Osteoblast (primary cell): ENCODE results near the gene SQSTM1. TPM values are rescaled to one million over a fixed set of nuclear protein-coding genes. Genes with fewer than 3 reads are reported as not detected.
A peak's percentile ranks its signal among the peaks of the same experiment; 100 is the strongest.
"Not testable (repeated sequence)": the region's sequence is repeated elsewhere in the genome, so short reads cannot be mapped to it uniquely, and the experiment has no call there.

Experiments
- DNase-seq: peaks from one replicate; pipeline ENCODE4 v3.0.0; 2011; ENCODE audit warnings: low spot score, mixed read lengths; ENCODE audit not compliant: insufficient read length; ENCODE audit errors: missing footprints
- H2AFZ ChIP-seq: 2 replicates; pipeline ENCODE4 v1.6.0; 2011; ENCODE audit warnings: mild to moderate bottlenecking, low read length
- H3K27ac ChIP-seq: 2 replicates; pipeline ENCODE4 v1.5.1; 2011; ENCODE audit warnings: mild to moderate bottlenecking, low read depth, low read length, moderate library complexity
- H3K27me3 ChIP-seq: 2 replicates; pipeline ENCODE4 v1.6.0; 2012; ENCODE audit warnings: mild to moderate bottlenecking, control low read depth, inconsistent platforms, low read length, moderate library complexity; ENCODE audit not compliant: insufficient read depth
- H3K36me3 ChIP-seq: 2 replicates; pipeline ENCODE4 v1.5.1; 2011; ENCODE audit warnings: mild to moderate bottlenecking, low read length, control low read depth, moderate library complexity; ENCODE audit not compliant: insufficient read depth
- H3K4me1 ChIP-seq: 2 replicates; pipeline ENCODE4 v1.5.1; 2011; ENCODE audit warnings: mild to moderate bottlenecking, low read length, control low read depth, moderate library complexity; ENCODE audit not compliant: insufficient read depth
- H3K4me2 ChIP-seq: 2 replicates; pipeline ENCODE4 v1.6.0; 2011; ENCODE audit warnings: mild to moderate bottlenecking, low read length; ENCODE audit not compliant: insufficient read depth
- H3K4me3 ChIP-seq: fragments of 200-600 bp; sonication (generic); 3 replicates; pipeline ENCODE4 v1.5.1; 2012; ENCODE audit warnings: mild to moderate bottlenecking, low read length, inconsistent platforms; ENCODE audit not compliant: insufficient read depth
- H3K79me2 ChIP-seq: 2 replicates; pipeline ENCODE4 v1.6.0; 2012; ENCODE audit warnings: mild to moderate bottlenecking, low read length, control low read depth, inconsistent platforms; ENCODE audit not compliant: insufficient read depth
- H3K9me3 ChIP-seq: 2 replicates; pipeline ENCODE4 v1.5.1; 2011; ENCODE audit warnings: low read depth, low read length, control low read depth
- H4K20me1 ChIP-seq: 2 replicates; pipeline ENCODE4 v1.6.0; 2012; ENCODE audit warnings: mild to moderate bottlenecking, low read length, control low read depth; ENCODE audit not compliant: insufficient read depth
- CTCF ChIP-seq: IDR thresholded peaks from 2 replicates; pipeline ENCODE4 v1.5.1; 2011; ENCODE audit warnings: mild to moderate bottlenecking, low read depth, low read length, moderate library complexity; ENCODE audit errors: extremely low read depth
- total RNA-seq: library from RNA; depleted of rRNA; stranded (reverse); fragments of >200 nt; gene quantifications from 2 replicates; pipeline ENCODE4 v1.2.3, GENCODE V29; 2012

The SQSTM1 gene
- total RNA-seq, 1 donor, result 992 TPM

GRCh38 chr5:179783128-179783527 lies 37.6 kb upstream of the SQSTM1 start:
- Histone ChIP-seq H3K27me3 (no peaks in the 10 kb centered on the region), H4K20me1 (peaks cover under 1% of the 10 kb centered on the region), H3K36me3 (peaks cover 9% of the 10 kb centered on the region), H3K4me1 (no peaks in the 10 kb centered on the region), H3K27ac (no peak overlapping the region), H3K79me2 (no peaks in the 10 kb centered on the region), H3K9me3 (no peaks in the 10 kb centered on the region), H2AFZ (no peak overlapping the region), H3K4me3 (no peak overlapping the region), H3K4me2 (no peak overlapping the region)
- peak; percentile 63 for DNase-seq
- TF ChIP-seq CTCF, result no peak

- Histone ChIP-seq H3K27me3 (no peaks in the 10 kb centered on the region), H3K27ac (no peak overlapping the region), H3K9me3 (no peaks in the 10 kb centered on the region), H3K4me3 (no peak overlapping the region), H3K36me3 (no peaks in the 10 kb centered on the region), H4K20me1 (no peaks in the 10 kb centered on the region), H3K79me2 (no peaks in the 10 kb centered on the region), H2AFZ (no peak overlapping the region), H3K4me2 (no peak overlapping the region), H3K4me1 (no peaks in the 10 kb centered on the region)
- peak; percentile 37 for DNase-seq
- TF ChIP-seq CTCF, result no peak
Measured at GRCh38 chr5:179786861-179787260, 33.8 kb upstream of the SQSTM1 start.

- Histone ChIP-seq H3K9me3 (no peaks in the 10 kb centered on the region), H3K4me1 (peaks cover under 1% of the 10 kb centered on the region), H3K4me3 (no peak overlapping the region), H3K27me3 (no peaks in the 10 kb centered on the region), H3K4me2 (no peak overlapping the region), H4K20me1 (no peaks in the 10 kb centered on the region), H3K27ac (no peak overlapping the region), H3K36me3 (no peaks in the 10 kb centered on the region), H3K79me2 (no peaks in the 10 kb centered on the region), H2AFZ (no peak overlapping the region)
- peak; percentile 78 for DNase-seq
- TF ChIP-seq CTCF, result no peak
Measured at GRCh38 chr5:179788193-179788854, 32.4 kb upstream of the SQSTM1 start.

- not testable (repeated sequence) for H3K9me3 ChIP-seq, H4K20me1 ChIP-seq, H3K27me3 ChIP-seq, H3K36me3 ChIP-seq, H3K27ac ChIP-seq, H3K4me2 ChIP-seq, H3K4me1 ChIP-seq, H3K4me3 ChIP-seq, H3K79me2 ChIP-seq, H2AFZ ChIP-seq, DNase-seq
Measured at GRCh38 chr5:179789278-179789677, 31.4 kb upstream of the SQSTM1 start.
